ENCODE measurements around the gene SCN4B.

Gene SCN4B

GRCh38 chr11:118091690-118092089, 60.9 kb downstream of the SCN4B start:
- H2AFZ ChIP-seq (ENCODE audit: low read depth, low read length): no peak overlapping the region
- H3K36me3 ChIP-seq (ENCODE audit: insufficient read depth, low read length): no peaks in the 10 kb centered on the region
- H3K27me3 ChIP-seq (ENCODE audit: insufficient read depth, low read length): no peaks in the 10 kb centered on the region
- H3K4me1 ChIP-seq (ENCODE audit: insufficient read depth, low read length): peaks cover 4% of the 10 kb centered on the region
- H3K9me3 ChIP-seq (ENCODE audit: low read length): peaks cover 8% of the 10 kb centered on the region
- no peak overlapping the region for H3K4me3 ChIP-seq (ENCODE audit: low read length)

- no peaks in the 10 kb centered on the region for H3K27me3 ChIP-seq (ENCODE audit: insufficient read depth, low read length)
- H3K4me1 ChIP-seq (ENCODE audit: insufficient read depth, low read length): peaks cover 4% of the 10 kb centered on the region
- H3K9me3 ChIP-seq (ENCODE audit: low read length): peaks cover 8% of the 10 kb centered on the region
- H3K36me3 ChIP-seq (ENCODE audit: insufficient read depth, low read length): no peaks in the 10 kb centered on the region
- no peak overlapping the region for H2AFZ ChIP-seq (ENCODE audit: low read depth, low read length)
- no peak overlapping the region for H3K4me3 ChIP-seq (ENCODE audit: low read length)
Measured at GRCh38 chr11:118090545-118091162, 62.0 kb downstream of the SCN4B start.

GRCh38 chr11:118088531-118088930, 64.1 kb downstream of the SCN4B start:
- Histone ChIP-seq H3K4me3 (ENCODE audit: low read length) (no peak overlapping the region), H3K36me3 (ENCODE audit: insufficient read depth, low read length) (no peaks in the 10 kb centered on the region), H3K27me3 (ENCODE audit: insufficient read depth, low read length) (peaks cover 3% of the 10 kb centered on the region), H3K4me1 (ENCODE audit: insufficient read depth, low read length) (peaks cover 4% of the 10 kb centered on the region), H3K9me3 (ENCODE audit: low read length) (peaks cover 8% of the 10 kb centered on the region), H2AFZ (ENCODE audit: low read depth, low read length) (no peak overlapping the region)

DNA sequence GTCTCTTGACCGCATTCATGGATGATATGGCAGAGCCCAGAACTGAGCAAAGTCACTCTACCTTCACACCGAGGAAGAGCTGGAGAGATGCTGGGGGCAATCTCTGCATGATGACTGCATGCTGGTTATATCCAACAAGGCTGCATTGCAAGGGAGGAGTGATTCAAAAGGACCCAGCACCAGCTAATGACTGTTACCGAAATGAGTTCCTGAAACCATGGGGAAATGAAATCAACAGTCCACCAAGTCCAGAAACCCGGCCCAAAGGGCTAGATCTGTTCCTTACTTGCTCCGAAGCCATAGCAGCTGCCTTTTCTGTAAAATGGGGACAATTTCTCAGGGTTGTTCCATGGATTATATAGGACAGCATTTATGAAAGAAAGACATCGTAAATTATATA, 64.7 kb downstream of the SCN4B start:
- no peak overlapping the region for H2AFZ ChIP-seq (ENCODE audit: low read depth, low read length)
- H3K27me3 ChIP-seq (ENCODE audit: insufficient read depth, low read length): peaks cover 3% of the 10 kb centered on the region
- peaks cover 3% of the 10 kb centered on the region for H3K4me1 ChIP-seq (ENCODE audit: insufficient read depth, low read length)
- H3K36me3 ChIP-seq (ENCODE audit: insufficient read depth, low read length): no peaks in the 10 kb centered on the region
- no peak overlapping the region for H3K4me3 ChIP-seq (ENCODE audit: low read length)
- peaks cover 8% of the 10 kb centered on the region for H3K9me3 ChIP-seq (ENCODE audit: low read length)

- Histone ChIP-seq H2AFZ (ENCODE audit: low read depth, low read length) (no peak within 1 kb of the TSS), H3K36me3 (ENCODE audit: insufficient read depth, low read length) (no peaks in the 10 kb centered on the region), H3K27me3 (ENCODE audit: insufficient read depth, low read length) (peaks cover 3% of the 10 kb centered on the region), H3K9me3 (ENCODE audit: low read length) (peaks cover 8% of the 10 kb centered on the region), H3K4me1 (ENCODE audit: insufficient read depth, low read length) (peaks cover 3% of the 10 kb centered on the region), H3K4me3 (ENCODE audit: low read length) (no peak within 1 kb of the TSS)
Measured at GRCh38 chr11:118086913-118087768, 65.5 kb downstream of the SCN4B start, which contains the start of gene SMIM35. Gene SMIM35, minus strand, starts transcription at chr11:118086963. Its CDS starts 206 bp downstream, at chr11:118086757.

- peaks cover 9% of the 10 kb centered on the region for H3K27me3 ChIP-seq (ENCODE audit: insufficient read depth, low read length)
- peaks cover 3% of the 10 kb centered on the region for H3K4me1 ChIP-seq (ENCODE audit: insufficient read depth, low read length)
- H2AFZ ChIP-seq (ENCODE audit: low read depth, low read length): no peak overlapping the region
- no peaks in the 10 kb centered on the region for H3K36me3 ChIP-seq (ENCODE audit: insufficient read depth, low read length)
- H3K4me3 ChIP-seq (ENCODE audit: low read length): no peak overlapping the region
- peaks cover 8% of the 10 kb centered on the region for H3K9me3 ChIP-seq (ENCODE audit: low read length)
Measured at GRCh38 chr11:118084656-118085055, 68.0 kb downstream of the SCN4B start.

DNA sequence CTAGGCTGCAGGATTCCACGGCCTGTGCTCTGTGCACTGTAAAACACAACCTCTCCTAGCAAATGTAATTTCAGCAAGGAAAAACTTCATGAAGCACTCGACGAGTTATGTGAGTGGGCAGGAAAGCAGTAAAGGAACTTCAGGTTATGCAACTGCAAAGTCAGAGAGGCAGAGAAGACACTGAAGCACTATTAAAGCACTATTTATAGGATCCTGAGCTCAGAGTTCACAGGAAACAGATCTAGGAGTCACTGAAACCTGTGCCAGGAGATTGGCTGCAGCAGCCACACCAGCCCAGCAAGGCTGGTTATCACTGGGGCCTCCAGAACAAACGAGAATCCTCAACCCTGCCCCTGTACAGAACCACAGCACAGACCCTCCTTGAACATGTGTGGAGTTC, 68.4 kb downstream of the SCN4B start:
- Histone ChIP-seq H3K4me3 (ENCODE audit: low read length) (no peak overlapping the region), H3K9me3 (ENCODE audit: low read length) (peaks cover 8% of the 10 kb centered on the region), H2AFZ (ENCODE audit: low read depth, low read length) (no peak overlapping the region), H3K36me3 (ENCODE audit: insufficient read depth, low read length) (no peaks in the 10 kb centered on the region), H3K27me3 (ENCODE audit: insufficient read depth, low read length) (peaks cover 9% of the 10 kb centered on the region), H3K4me1 (ENCODE audit: insufficient read depth, low read length) (peaks cover 3% of the 10 kb centered on the region)

Measured in neuron (in vitro differentiated cells).